OCI-LY7 (cell line): ENCODE measurements around the gene CHCHD6. TPM values are rescaled to one million over a fixed set of nuclear protein-coding genes. Genes with fewer than 3 reads are reported as not detected.

Experiments
- BruUV-seq: library from RNA; stranded (reverse); fragments of 400-500 nt; replicated peaks from 2 replicates; lab custom pipeline; 2021; lab: Mats Ljungman, UMichigan
- CTCF ChIA-PET: fragments of 300-600 bp; sonication (Branson Sonifier 250); formaldehyde crosslinking; loops from one replicate; lab custom pipeline; 2022; ENCODE audit warnings: antibody characterized with exemption; ENCODE audit not compliant: unreplicated experiment; lab: Charles Lee
- POLR2A ChIA-PET: fragments of 300-600 bp; sonication (Branson Sonifier 250); formaldehyde crosslinking; loops from one replicate; lab custom pipeline; 2022; ENCODE audit warnings: antibody characterized with exemption; lab: Charles Lee
- DNase-seq: peaks from one replicate; pipeline ENCODE4 v3.0.0-alpha.2; 2015; ENCODE audit warnings: low spot score
- H2AFZ ChIP-seq: fragments of 200-600 bp; sonication (generic), shearing (Covaris generic); 2 replicates; pipeline ENCODE4 v1.6.1; 2014; ENCODE audit warnings: mild to moderate bottlenecking, antibody characterized with exemption, low read length, moderate library complexity
- H3K27ac ChIP-seq: fragments of 200-600 bp; sonication (generic); 2 replicates; pipeline ENCODE4 v1.5.1; 2014; ENCODE audit warnings: mixed run types, low read depth, mild to moderate bottlenecking, moderate library complexity, low read length, inconsistent platforms; ENCODE audit not compliant: poor library complexity, severe bottlenecking
- H3K36me3 ChIP-seq: fragments of 200-600 bp; sonication (generic); 2 replicates; pipeline ENCODE4 v1.6.1; 2014; ENCODE audit warnings: mild to moderate bottlenecking, antibody characterized with exemption, low read length, moderate library complexity, mixed read lengths; ENCODE audit not compliant: insufficient read depth
- H3K4me1 ChIP-seq: fragments of 200-600 bp; sonication (generic); 2 replicates; pipeline ENCODE4 v1.5.1; 2014; ENCODE audit warnings: mild to moderate bottlenecking, low read length; ENCODE audit not compliant: insufficient read depth, poor library complexity, severe bottlenecking
- H3K4me2 ChIP-seq: fragments of 200-600 bp; sonication (generic); 2 replicates; pipeline ENCODE4 v1.6.1; 2014; ENCODE audit warnings: mild to moderate bottlenecking, low read length
- H3K4me3 ChIP-seq: fragments of 200-600 bp; sonication (generic); 2 replicates; pipeline ENCODE4 v1.5.1; 2014; ENCODE audit warnings: mild to moderate bottlenecking, low read depth, low read length; ENCODE audit not compliant: poor library complexity, severe bottlenecking
- H3K79me2 ChIP-seq: fragments of 200-600 bp; sonication (generic); 2 replicates; pipeline ENCODE4 v1.6.1; 2016; ENCODE audit warnings: low read depth, mild to moderate bottlenecking, low read length, moderate library complexity, mixed read lengths; ENCODE audit not compliant: insufficient read depth
- H3K9me2 ChIP-seq: fragments of 200-600 bp; sonication (generic); 2 replicates; pipeline ENCODE4 v1.6.1; 2016; ENCODE audit warnings: mild to moderate bottlenecking, low read length, mixed read lengths; ENCODE audit not compliant: insufficient read depth
- H3K9me3 ChIP-seq: fragments of 200-600 bp; sonication (generic); 2 replicates; pipeline ENCODE4 v1.6.1; 2014; ENCODE audit warnings: mild to moderate bottlenecking, mixed run types, low read length, mixed read lengths
- H4K20me1 ChIP-seq: fragments of 200-600 bp; sonication (generic); 2 replicates; pipeline ENCODE4 v1.6.1; 2014; ENCODE audit warnings: mild to moderate bottlenecking, antibody characterized with exemption, low read length, moderate library complexity, mixed read lengths; ENCODE audit not compliant: insufficient read depth
- EZH2phosphoT487 ChIP-seq: fragments of 200-600 bp; sonication (generic); IDR thresholded peaks from 2 replicates; pipeline ENCODE4 v1.6.1; 2018; ENCODE audit warnings: low read depth, borderline replicate concordance, mild to moderate bottlenecking, mixed run types, antibody characterized with exemption, low read length, moderate library complexity, mixed read lengths
- intact Hi-C: fragments of 100-400 bp; cut with micrococcal nuclease; formaldehyde crosslinking; loops from one replicate; pipeline ENCODE4 v1.10.0; 2022; ENCODE audit not compliant: unreplicated experiment
- total RNA-seq, 2 experiments: library from RNA; depleted of rRNA in 1 of 2; stranded (reverse); fragments of >200 nt in 1 of 2; shearing (Covaris generic) in 1 of 2; gene quantifications; 2 replicates each; pipeline ENCODE4 v1.2.3, GENCODE V29; 2014 to 2022
- TF ChIP-seq, protein P1 (sequence below): fragments of 200-600 bp; sonication (generic); conservative IDR thresholded peaks from 2 replicates; pipeline ENCODE4 v1.5.1; 2014; ENCODE audit warnings: mild to moderate bottlenecking, antibody characterized with exemption, low read length, moderate library complexity, mixed read lengths

CHCHD6 gene
- total RNA-seq, 2 experiments from 2014 or later, result 14.7 to 21.2 TPM

DNA sequence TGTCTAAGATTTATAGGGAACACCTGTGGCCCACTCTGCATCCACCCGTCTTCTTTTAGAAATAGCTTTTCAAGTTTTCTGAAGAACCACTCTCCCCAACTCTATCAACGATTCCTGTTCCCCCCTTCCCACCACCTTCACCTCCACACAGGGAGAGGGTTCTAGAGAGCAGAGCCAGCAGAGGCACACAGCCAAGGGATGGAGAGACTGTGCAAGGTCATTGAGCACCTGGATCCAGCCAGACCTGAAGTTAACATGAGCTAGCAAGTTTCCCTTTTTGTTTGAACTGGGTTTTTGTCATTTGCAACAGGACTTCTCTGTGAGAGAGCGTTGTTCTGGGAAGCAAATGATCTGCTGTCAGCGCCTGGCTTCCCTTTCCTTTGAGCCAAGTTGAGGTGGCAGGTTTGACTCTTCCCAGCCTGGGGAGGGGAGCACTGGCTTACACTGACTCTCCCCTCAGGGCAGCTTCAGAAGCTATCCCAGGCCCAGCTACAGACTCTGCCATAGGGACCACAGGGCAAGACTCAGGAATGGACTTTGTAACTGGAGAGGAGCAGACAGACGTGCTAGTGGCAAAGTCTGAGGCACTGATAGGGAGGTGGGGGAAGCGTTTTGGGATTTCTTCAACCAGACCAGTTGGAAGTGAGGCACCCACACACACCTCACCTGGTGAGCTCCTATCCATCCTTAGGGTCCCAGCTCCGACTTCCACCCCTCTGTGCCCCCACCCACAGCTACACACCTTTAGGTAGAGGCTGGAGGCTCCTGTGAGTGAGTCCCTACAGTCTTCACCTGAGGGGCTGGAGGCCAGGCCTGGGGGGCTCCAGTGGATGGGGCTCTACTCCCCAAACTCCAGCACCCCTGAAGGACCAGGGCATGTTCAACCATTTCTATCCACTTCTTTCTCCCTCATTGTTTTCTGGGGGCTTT is 259.5 kb downstream of the CHCHD6 start:
- intact Hi-C loops, result no loop called here

DNA sequence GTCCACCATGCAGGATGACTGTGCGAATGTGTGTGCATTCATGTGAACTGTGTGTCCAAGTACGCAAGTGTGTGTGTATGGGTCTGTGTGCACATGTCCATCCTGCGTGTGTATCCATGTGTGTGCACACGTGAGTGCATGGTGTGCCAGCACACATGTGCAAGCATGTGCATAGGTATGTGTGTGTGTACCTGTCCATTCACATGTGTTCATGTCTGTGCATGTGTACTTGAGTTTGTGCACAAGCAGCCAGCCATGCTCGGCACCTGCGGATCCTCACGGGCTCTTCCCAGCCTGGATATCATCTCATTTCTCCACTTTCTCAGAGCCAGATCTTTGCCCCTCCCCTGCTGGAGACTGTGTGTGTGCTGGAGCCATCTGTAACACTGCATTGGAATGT is 260.2 kb downstream of the CHCHD6 start:
- CTCF ChIA-PET, result no interaction called here
- intact Hi-C loops, result no loop called here
- H3K36me3 ChIP-seq, result no peaks in the 10 kb centered on the region

More for the DNA sequence above, 259.5 kb downstream of the CHCHD6 start:
- Histone ChIP-seq H3K4me1 (no peaks in the 10 kb centered on the region), H3K4me2 (no peak overlapping the region), H3K9me2 (no peaks in the 10 kb centered on the region), H3K27ac (no peak overlapping the region), H3K36me3 (no peaks in the 10 kb centered on the region), H3K4me3 (no peak overlapping the region), H3K79me2 (no peaks in the 10 kb centered on the region), H4K20me1 (no peaks in the 10 kb centered on the region), H3K9me3 (no peaks in the 10 kb centered on the region), H2AFZ (no peak overlapping the region)
- no TSS peak for BruUV-seq
- CTCF ChIA-PET, result no interaction called here
- no peak for DNase-seq
- no peak for TF ChIP-seq EZH2phosphoT487
- TF ChIP-seq, protein P1, sequence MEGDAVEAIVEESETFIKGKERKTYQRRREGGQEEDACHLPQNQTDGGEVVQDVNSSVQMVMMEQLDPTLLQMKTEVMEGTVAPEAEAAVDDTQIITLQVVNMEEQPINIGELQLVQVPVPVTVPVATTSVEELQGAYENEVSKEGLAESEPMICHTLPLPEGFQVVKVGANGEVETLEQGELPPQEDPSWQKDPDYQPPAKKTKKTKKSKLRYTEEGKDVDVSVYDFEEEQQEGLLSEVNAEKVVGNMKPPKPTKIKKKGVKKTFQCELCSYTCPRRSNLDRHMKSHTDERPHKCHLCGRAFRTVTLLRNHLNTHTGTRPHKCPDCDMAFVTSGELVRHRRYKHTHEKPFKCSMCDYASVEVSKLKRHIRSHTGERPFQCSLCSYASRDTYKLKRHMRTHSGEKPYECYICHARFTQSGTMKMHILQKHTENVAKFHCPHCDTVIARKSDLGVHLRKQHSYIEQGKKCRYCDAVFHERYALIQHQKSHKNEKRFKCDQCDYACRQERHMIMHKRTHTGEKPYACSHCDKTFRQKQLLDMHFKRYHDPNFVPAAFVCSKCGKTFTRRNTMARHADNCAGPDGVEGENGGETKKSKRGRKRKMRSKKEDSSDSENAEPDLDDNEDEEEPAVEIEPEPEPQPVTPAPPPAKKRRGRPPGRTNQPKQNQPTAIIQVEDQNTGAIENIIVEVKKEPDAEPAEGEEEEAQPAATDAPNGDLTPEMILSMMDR, result no peak
- POLR2A ChIA-PET, result interaction anchor here (0.9 kb wide), 1 partner anchor 12 kb away, joined by 4 read pairs; no protein-coding TSS in a partner anchor

More for the DNA sequence above, 260.2 kb downstream of the CHCHD6 start:
- DNase-seq, result no peak
- no peaks in the 10 kb centered on the region for H3K9me3 ChIP-seq
- H3K9me2 ChIP-seq, result no peaks in the 10 kb centered on the region
- H3K4me1 ChIP-seq, result no peaks in the 10 kb centered on the region
- no peak overlapping the region for H2AFZ ChIP-seq
- POLR2A ChIA-PET, result interaction anchor here (0.9 kb wide), 1 partner anchor 13 kb away, joined by 4 read pairs; no protein-coding TSS in a partner anchor
- no peaks in the 10 kb centered on the region for H4K20me1 ChIP-seq
- no peak for TF ChIP-seq EZH2phosphoT487
- TF ChIP-seq, protein P1, result no peak
- H3K27ac ChIP-seq, result no peak overlapping the region
- no peaks in the 10 kb centered on the region for H3K79me2 ChIP-seq
- no peak overlapping the region for H3K4me3 ChIP-seq
- no TSS peak for BruUV-seq
- H3K4me2 ChIP-seq, result no peak overlapping the region
